Caco-2 (cell line): Measurements from ENCODE around the gene TOR1B. TPM values are rescaled to one million over a fixed set of nuclear protein-coding genes. Genes with fewer than 3 reads are reported as not detected.

Experiments used
- BruUV-seq: library from RNA; stranded (reverse); fragments of 400-500 nt; replicated peaks from 2 replicates; lab custom pipeline; 2021; lab: Mats Ljungman, UMichigan
- CTCF ChIA-PET: fragments of 300-600 bp; sonication (Branson Sonifier 250); formaldehyde crosslinking; loops from one replicate; lab custom pipeline; 2022; ENCODE audit warnings: antibody characterized with exemption; lab: Charles Lee
- POLR2A ChIA-PET: fragments of 300-600 bp; sonication (Branson Sonifier 250); formaldehyde crosslinking; loops from one replicate; lab custom pipeline; 2022; ENCODE audit warnings: antibody characterized with exemption; lab: Charles Lee
- DNase-seq, 2 experiments: peaks; one replicate each; pipeline versions ENCODE4 v3.0.0 to v3.0.0-alpha.2; 2020 to 2022
- H3K27me3 ChIP-seq: replicated peaks from 2 replicates; pipeline ENCODE4 v1.6.0; 2011; ENCODE audit warnings: low read length; ENCODE audit not compliant: control insufficient read depth, insufficient read depth
- H3K36me3 ChIP-seq: 2 replicates; pipeline ENCODE4 v1.5.1; 2011; ENCODE audit warnings: low read length; ENCODE audit not compliant: control insufficient read depth, insufficient read depth
- H3K4me1 ChIP-seq: fragments of 250-450 bp; sonication (Bioruptor Pico); 2 replicates; pipeline ENCODE4 v1.5.1; 2020; ENCODE audit warnings: mild to moderate bottlenecking
- H3K4me3 ChIP-seq: 2 replicates; pipeline ENCODE4 v1.5.1; 2011; ENCODE audit warnings: low read depth, mild to moderate bottlenecking, control low read depth, low read length
- H3K9me3 ChIP-seq: fragments of 250-450 bp; sonication (Bioruptor Pico); 2 replicates; pipeline ENCODE4 v1.5.1; 2020; ENCODE audit warnings: mild to moderate bottlenecking, moderate library complexity
- H3K27ac Mint-ChIP-seq: one replicate; pipeline ENCODE4 v1.8.0; 2022; ENCODE audit warnings: mixed read lengths; ENCODE audit not compliant: unreplicated experiment
- H3K27me3 Mint-ChIP-seq: one replicate; pipeline ENCODE4 v1.8.0; 2022; ENCODE audit warnings: mixed read lengths; ENCODE audit not compliant: insufficient read depth, unreplicated experiment
- H3K36me3 Mint-ChIP-seq: one replicate; pipeline ENCODE4 v1.8.0; 2022; ENCODE audit warnings: mild to moderate bottlenecking, mixed read lengths; ENCODE audit not compliant: insufficient read depth, unreplicated experiment
- H3K4me1 Mint-ChIP-seq: one replicate; pipeline ENCODE4 v1.8.0; 2022; ENCODE audit warnings: low read depth, mixed read lengths; ENCODE audit not compliant: unreplicated experiment
- H3K4me3 Mint-ChIP-seq: one replicate; pipeline ENCODE4 v1.8.0; 2022; ENCODE audit warnings: mild to moderate bottlenecking, moderate library complexity, mixed read lengths; ENCODE audit not compliant: unreplicated experiment
- H3K9me3 Mint-ChIP-seq: one replicate; pipeline ENCODE4 v1.8.0; 2022; ENCODE audit warnings: mixed read lengths; ENCODE audit not compliant: unreplicated experiment
- CTCF ChIP-seq, 2 experiments: fragments of 200-600 bp in 1 of 2; IDR thresholded peaks; 1 replicate in 1 of 2; 2 replicates in 1 of 2; pipeline versions ENCODE4 v1.5.1 to v1.8.0; 2011 to 2022; ENCODE audit warnings: antibody characterized with exemption in 1 of 2, control low read depth in 1 of 2, inconsistent platforms in 1 of 2, low read depth in 1 of 2, low read length in 1 of 2, mild to moderate bottlenecking in 1 of 2, moderate library complexity in 1 of 2; ENCODE audit not compliant: insufficient read depth in 1 of 2, severe bottlenecking in 1 of 2, unreplicated experiment in 1 of 2
- intact Hi-C: fragments of 100-400 bp; cut with micrococcal nuclease; formaldehyde crosslinking; loops from one replicate; pipeline ENCODE4 v1.10.0; 2022; ENCODE audit not compliant: unreplicated experiment
- total RNA-seq: library from RNA; stranded (reverse); gene quantifications from 2 replicates; pipeline ENCODE4 v1.2.3, GENCODE V29; 2022

Gene TOR1B
- total RNA-seq, 1 experiment from 2014 or later: 22.8 TPM

- peaks cover 5% of the 10 kb centered on the region for H3K4me1 Mint-ChIP-seq
- H3K27ac Mint-ChIP-seq: no peak overlapping the region
- no peaks in the 10 kb centered on the region for H3K36me3 ChIP-seq
- no peak overlapping the region for H3K4me3 ChIP-seq
- no peak overlapping the region for H3K4me3 Mint-ChIP-seq
- DNase-seq: no peak
- no peaks in the 10 kb centered on the region for H3K9me3 Mint-ChIP-seq
- BruUV-seq: no TSS peak
- H3K27me3 Mint-ChIP-seq: peaks cover 2% of the 10 kb centered on the region
- intact Hi-C loops: no loop called here
- peaks cover 2% of the 10 kb centered on the region; the same call in 1 of the 2 replicates for H3K4me1 ChIP-seq
- H3K9me3 ChIP-seq: no peaks in the 10 kb centered on the region
- no peak for TF ChIP-seq CTCF (IDR thresholded peaks at IDR 0.05; ENCODE audit: insufficient read depth in 1 of 2, low read depth in 1 of 2, low read length in 1 of 2, severe bottlenecking in 1 of 2, unreplicated experiment in 1 of 2)
- ChIA-PET CTCF (no interaction called here), POLR2A (no interaction called here)
- H3K27me3 ChIP-seq: no peaks in the 10 kb centered on the region
- H3K36me3 Mint-ChIP-seq: peaks cover 17% of the 10 kb centered on the region
Observed at GRCh38 chr9:129798973-129799372, 4.0 kb upstream of the TOR1B start.

DNA sequence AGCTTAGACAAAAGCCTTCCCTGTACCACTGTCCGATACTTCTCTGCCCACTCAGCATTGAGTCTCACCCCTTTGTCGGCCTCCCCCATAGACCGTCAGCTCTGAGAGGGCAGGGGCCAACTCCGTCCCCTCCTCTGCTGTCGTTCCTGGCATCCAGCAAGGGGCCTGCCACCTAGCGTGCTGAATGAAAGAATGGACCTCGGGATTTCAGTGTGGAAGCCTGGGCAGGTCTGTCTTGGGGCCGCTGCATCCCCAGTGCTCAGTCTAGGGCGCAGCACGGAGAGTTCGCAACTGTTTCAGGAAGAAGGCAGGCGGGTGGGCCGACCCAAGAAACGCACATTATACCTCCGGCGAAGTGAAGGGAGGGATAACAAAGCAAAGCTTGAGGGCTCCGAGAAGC, 1.5 kb upstream of the TOR1B start:
- Histone ChIP-seq H3K9me3 (no peaks in the 10 kb centered on the region), H3K4me1 (peaks cover 5% of the 10 kb centered on the region; the same call in 1 of the 2 replicates), H3K4me3 (no peak overlapping the region), H3K27me3 (no peaks in the 10 kb centered on the region), H3K36me3 (no peaks in the 10 kb centered on the region)
- DNase-seq: no peak
- Mint-ChIP-seq H3K27me3 (no peaks in the 10 kb centered on the region), H3K27ac (no peak overlapping the region), H3K9me3 (no peaks in the 10 kb centered on the region), H3K36me3 (peaks cover 35% of the 10 kb centered on the region), H3K4me3 (peak overlapping the region; percentile 40), H3K4me1 (peaks cover under 1% of the 10 kb centered on the region)
- ChIA-PET CTCF (no interaction called here), POLR2A (interaction anchor here (1.0 kb wide), 1 partner anchor 33 kb away, joined by 3 read pairs; no protein-coding TSS in a partner anchor)
- BruUV-seq: no TSS peak
- intact Hi-C loops: no loop called here
- no peak for TF ChIP-seq CTCF (IDR thresholded peaks at IDR 0.05; ENCODE audit: insufficient read depth in 1 of 2, low read depth in 1 of 2, low read length in 1 of 2, severe bottlenecking in 1 of 2, unreplicated experiment in 1 of 2)

GRCh38 chr9:129803676-129804060, 684 bp downstream of the TOR1B start:
- ChIA-PET POLR2A (interaction anchor here (0.8 kb wide), 1 partner anchor 8 kb away, joined by 3 read pairs; no protein-coding TSS in a partner anchor), CTCF (no interaction called here)
- Mint-ChIP-seq H3K9me3 (no peaks in the 10 kb centered on the region), H3K27me3 (no peaks in the 10 kb centered on the region), H3K4me1 (no peaks in the 10 kb centered on the region), H3K27ac (peak overlapping the region; percentile 53), H3K36me3 (peaks cover 43% of the 10 kb centered on the region), H3K4me3 (peak overlapping the region; percentile 81)
- DNase-seq: no peak
- intact Hi-C loops: no loop called here
- BruUV-seq: no TSS peak
- TF ChIP-seq CTCF (IDR thresholded peaks at IDR 0.05; ENCODE audit: insufficient read depth in 1 of 2, low read depth in 1 of 2, low read length in 1 of 2, severe bottlenecking in 1 of 2, unreplicated experiment in 1 of 2): no peak
- H3K9me3 ChIP-seq: no peaks in the 10 kb centered on the region
- peak overlapping the region; percentile 71 for H3K4me3 ChIP-seq
- H3K36me3 ChIP-seq: peaks cover 1% of the 10 kb centered on the region; the same call in 1 of the 2 replicates
- H3K4me1 ChIP-seq: peaks cover 5% of the 10 kb centered on the region; the same call in 1 of the 2 replicates
- no peaks in the 10 kb centered on the region for H3K27me3 ChIP-seq
